ENCODE results near the gene IL10RB. TPM values are rescaled to one million over a fixed set of nuclear protein-coding genes. Genes with fewer than 3 reads are reported as not detected.
A peak's percentile ranks its signal among the peaks of the same experiment; 100 is the strongest.

The IL10RB gene
- total RNA-seq, 3 donors from 2014 or later (not counting 1 experiment from before 2014, with no cell fraction given): 18.4 to 27.8 (median 27.3) TPM

GRCh38 chr21:33286076-33286475 lies 19.9 kb downstream of the IL10RB start:
- 93% methylated on average over 11 of the region's 11 CpGs for WGBS (ENCODE audit: insufficient coverage)
- no peaks in the 10 kb centered on the region for H3K9me3 ChIP-seq (ENCODE audit: control insufficient read depth, insufficient read depth, low read length)
- H3K27me3 ChIP-seq (ENCODE audit: control insufficient read depth, insufficient read depth, low read length): no peaks in the 10 kb centered on the region
- H3K36me3 ChIP-seq (ENCODE audit: control insufficient read depth, insufficient read depth, low read length): peaks cover 67% of the 10 kb centered on the region
- no peak overlapping the region for H3K4me3 ChIP-seq (ENCODE audit: low read length)
- no peak for ATAC-seq
- no peaks in the 10 kb centered on the region for H3K27me3 Mint-ChIP-seq (ENCODE audit: low read depth in 2 of 2)
- no peak for DNase-seq
- H3K27ac ChIP-seq (ENCODE audit: low read length): no peak overlapping the region
- no peak overlapping the region for H3K4me3 Mint-ChIP-seq
- peaks cover 6 to 21% of the 10 kb centered on the region in 2 donors for H3K4me1 Mint-ChIP-seq
- peak overlapping the region in 1 of 2 donors; percentile 53 for H3K27ac Mint-ChIP-seq
- no peaks in the 10 kb centered on the region for H3K36me3 Mint-ChIP-seq
- no peaks in the 10 kb centered on the region for H3K4me1 ChIP-seq (ENCODE audit: control insufficient read depth, insufficient read depth, low read length)
- no peak for TF ChIP-seq CTCF (IDR thresholded peaks at IDR 0.05)
- intact Hi-C loops (cut with micrococcal nuclease): no loop called here
- no peaks in the 10 kb centered on the region for H3K9me3 Mint-ChIP-seq

- intact Hi-C loops (cut with micrococcal nuclease): no loop called here
- Mint-ChIP-seq H3K4me1 (peaks cover 6 to 22% of the 10 kb centered on the region in 2 donors), H3K4me3 (no peak overlapping the region), H3K9me3 (no peaks in the 10 kb centered on the region), H3K27ac (peak overlapping the region in 1 of 2 donors; percentile 53), H3K27me3 (ENCODE audit: low read depth in 2 of 2) (no peaks in the 10 kb centered on the region), H3K36me3 (no peaks in the 10 kb centered on the region)
- Histone ChIP-seq H3K36me3 (ENCODE audit: control insufficient read depth, insufficient read depth, low read length) (peaks cover 65% of the 10 kb centered on the region), H3K4me1 (ENCODE audit: control insufficient read depth, insufficient read depth, low read length) (no peaks in the 10 kb centered on the region), H3K9me3 (ENCODE audit: control insufficient read depth, insufficient read depth, low read length) (no peaks in the 10 kb centered on the region), H3K27ac (ENCODE audit: low read length) (no peak overlapping the region), H3K4me3 (ENCODE audit: low read length) (no peak overlapping the region), H3K27me3 (ENCODE audit: control insufficient read depth, insufficient read depth, low read length) (no peaks in the 10 kb centered on the region)
- DNase-seq (no peak), ATAC-seq (no peak)
- no peak for TF ChIP-seq CTCF (IDR thresholded peaks at IDR 0.05)
- 96% methylated on average over 14 of the region's 15 CpGs for WGBS (ENCODE audit: insufficient coverage)
Observed at GRCh38 chr21:33286600-33287456, 20.7 kb downstream of the IL10RB start.

GRCh38 chr21:33289199-33289819 lies 23.1 kb downstream of the IL10RB start:
- no peak for ATAC-seq
- H3K4me1 Mint-ChIP-seq: peaks cover 14 to 46% of the 10 kb centered on the region in 2 donors
- Histone ChIP-seq H3K9me3 (ENCODE audit: control insufficient read depth, insufficient read depth, low read length) (no peaks in the 10 kb centered on the region), H3K27ac (ENCODE audit: low read length) (no peak overlapping the region), H3K36me3 (ENCODE audit: control insufficient read depth, insufficient read depth, low read length) (peaks cover 60% of the 10 kb centered on the region), H3K4me1 (ENCODE audit: control insufficient read depth, insufficient read depth, low read length) (peaks cover 19% of the 10 kb centered on the region), H3K4me3 (ENCODE audit: low read length) (no peak overlapping the region), H3K27me3 (ENCODE audit: control insufficient read depth, insufficient read depth, low read length) (no peaks in the 10 kb centered on the region)
- peak overlapping the region in 1 of 2 donors; percentile 15 for H3K27ac Mint-ChIP-seq
- intact Hi-C loops (cut with micrococcal nuclease): no loop called here
- no peak for DNase-seq
- no peaks in the 10 kb centered on the region for H3K9me3 Mint-ChIP-seq
- H3K4me3 Mint-ChIP-seq: no peak overlapping the region
- TF ChIP-seq CTCF (IDR thresholded peaks at IDR 0.05): no peak
- H3K27me3 Mint-ChIP-seq (ENCODE audit: low read depth in 2 of 2): no peaks in the 10 kb centered on the region
- WGBS (ENCODE audit: insufficient coverage): 96% methylated on average over 11 of the region's 11 CpGs
- no peaks in the 10 kb centered on the region for H3K36me3 Mint-ChIP-seq

All from natural killer cell (primary cell).